HG02973 (cell line): ENCODE measurements around the gene INPP5A.
"Not testable (repeated sequence)": the region's sequence is repeated elsewhere in the genome, so short reads cannot be mapped to it uniquely, and the experiment has no call there.

Experiments used
- ATAC-seq: cut with Tn5 transposase; IDR thresholded peaks from one replicate; pipeline ENCODE4 v1.9.1; 2021; ENCODE audit warnings: moderate library complexity; ENCODE audit not compliant: unreplicated experiment

Gene INPP5A

GRCh38 chr10:132668048-132668394 lies 130.4 kb downstream of the INPP5A start:
- no peak for ATAC-seq

- ATAC-seq: no peak
Measured at GRCh38 chr10:132669208-132669861, 131.7 kb downstream of the INPP5A start.

GRCh38 chr10:132670546-132671227 lies 133.1 kb downstream of the INPP5A start:
- ATAC-seq: no peak

- ATAC-seq: no peak
Measured at GRCh38 chr10:132671228-132672154, 133.9 kb downstream of the INPP5A start.

- not testable (repeated sequence) for ATAC-seq
Measured at GRCh38 chr10:132673746-132674145, 136.2 kb downstream of the INPP5A start.

GRCh38 chr10:132674311-132674710 lies 136.7 kb downstream of the INPP5A start:
- ATAC-seq: no peak

- ATAC-seq: no peak
Measured at GRCh38 chr10:132675031-132675740, 137.6 kb downstream of the INPP5A start.

GRCh38 chr10:132676193-132676891 lies 138.8 kb downstream of the INPP5A start:
- ATAC-seq: no peak

- no peak for ATAC-seq
Measured at GRCh38 chr10:132677096-132677472, 139.5 kb downstream of the INPP5A start.

GRCh38 chr10:132677473-132678227 lies 140.1 kb downstream of the INPP5A start:
- ATAC-seq: no peak

- ATAC-seq: no peak
Measured at GRCh38 chr10:132678436-132679216, 141.0 kb downstream of the INPP5A start.

GRCh38 chr10:132679217-132679595 lies 141.6 kb downstream of the INPP5A start:
- ATAC-seq: no peak

GRCh38 chr10:132679640-132680039 lies 142.1 kb downstream of the INPP5A start:
- no peak for ATAC-seq

- ATAC-seq: not testable (repeated sequence)
Measured at GRCh38 chr10:132680741-132681140, 143.2 kb downstream of the INPP5A start.

- no peak for ATAC-seq
Measured at GRCh38 chr10:132681858-132682755, 144.5 kb downstream of the INPP5A start.

GRCh38 chr10:132684164-132684891 lies 146.7 kb downstream of the INPP5A start:
- ATAC-seq: peak; percentile 51
